GM19463 (cell line): Measurements from ENCODE around the gene ADAMTS9.

Source experiments
- ATAC-seq: cut with Tn5 transposase; IDR thresholded peaks from one replicate; pipeline ENCODE4 v1.9.1; 2021; ENCODE audit warnings: mild to moderate bottlenecking, moderate library complexity; ENCODE audit not compliant: unreplicated experiment

ADAMTS9 gene

GRCh38 chr3:64496786-64497490 lies 190.9 kb downstream of the ADAMTS9 start:
- ATAC-seq = no peak

- no peak for ATAC-seq
Measured at GRCh38 chr3:64495781-64496334, 191.9 kb downstream of the ADAMTS9 start.

- no peak for ATAC-seq
Measured at GRCh38 chr3:64495121-64495780, 192.5 kb downstream of the ADAMTS9 start.

GRCh38 chr3:64494526-64494925 lies 193.3 kb downstream of the ADAMTS9 start:
- no peak for ATAC-seq

GRCh38 chr3:64493149-64493548 lies 194.7 kb downstream of the ADAMTS9 start:
- ATAC-seq = no peak

GRCh38 chr3:64491843-64492242 lies 196.0 kb downstream of the ADAMTS9 start:
- no peak for ATAC-seq

- no peak for ATAC-seq
Measured at GRCh38 chr3:64490180-64490724, 197.5 kb downstream of the ADAMTS9 start.

GRCh38 chr3:64489361-64490044 lies 198.3 kb downstream of the ADAMTS9 start:
- no peak for ATAC-seq

GRCh38 chr3:64488939-64489338 lies 198.9 kb downstream of the ADAMTS9 start:
- no peak for ATAC-seq

GRCh38 chr3:64484289-64484992 lies 203.4 kb downstream of the ADAMTS9 start:
- ATAC-seq = peak; percentile 98

GRCh38 chr3:64483467-64483866 lies 204.3 kb downstream of the ADAMTS9 start:
- ATAC-seq = no peak

GRCh38 chr3:64475037-64475436 lies 212.8 kb downstream of the ADAMTS9 start:
- no peak for ATAC-seq

- no peak for ATAC-seq
Measured at GRCh38 chr3:64473466-64473865, 214.3 kb downstream of the ADAMTS9 start.

GRCh38 chr3:64470436-64470835 lies 217.4 kb downstream of the ADAMTS9 start:
- ATAC-seq = no peak

- no peak for ATAC-seq
Measured at GRCh38 chr3:64467255-64467944, 220.4 kb downstream of the ADAMTS9 start.
